Measurements from ENCODE around the gene SYCP1.

SYCP1 gene

GRCh38 chr1:114956570-114956969 lies 101.9 kb downstream of the SYCP1 start:
- Histone ChIP-seq H3K9ac (ENCODE audit: low read length in 5 of 5) (no peak overlapping the region), H3K4me1 (ENCODE audit: control insufficient read depth in 5 of 5, insufficient read depth in 5 of 5, low read length in 5 of 5) (no peaks in the 10 kb centered on the region), H3K27ac (ENCODE audit: low read depth, low read length) (no peak overlapping the region), H3K4me3 (ENCODE audit: low read depth in 1 of 5, low read length in 5 of 5) (no peak overlapping the region), H3K36me3 (ENCODE audit: control insufficient read depth in 5 of 5, insufficient read depth in 5 of 5, low read length in 5 of 5) (no peaks in the 10 kb centered on the region), H3K27me3 (ENCODE audit: control insufficient read depth in 5 of 5, insufficient read depth in 4 of 5, low read length in 5 of 5) (no peaks in the 10 kb centered on the region), H3K9me3 (ENCODE audit: control insufficient read depth in 5 of 5, low read length in 5 of 5) (peaks cover 0 to 2% (median 0%) of the 10 kb centered on the region in 5 donors)

GRCh38 chr1:114959423-114959822 lies 104.8 kb downstream of the SYCP1 start:
- no peak overlapping the region for H3K27ac ChIP-seq (ENCODE audit: low read depth, low read length)
- H3K36me3 ChIP-seq (ENCODE audit: control insufficient read depth in 5 of 5, insufficient read depth in 5 of 5, low read length in 5 of 5), result no peaks in the 10 kb centered on the region
- H3K27me3 ChIP-seq (ENCODE audit: control insufficient read depth in 5 of 5, insufficient read depth in 4 of 5, low read length in 5 of 5), result no peaks in the 10 kb centered on the region
- H3K4me3 ChIP-seq (ENCODE audit: low read depth in 1 of 5, low read length in 5 of 5), result no peak overlapping the region
- no peaks in the 10 kb centered on the region for H3K4me1 ChIP-seq (ENCODE audit: control insufficient read depth in 5 of 5, insufficient read depth in 5 of 5, low read length in 5 of 5)
- H3K9me3 ChIP-seq (ENCODE audit: control insufficient read depth in 5 of 5, low read length in 5 of 5), result no peaks in the 10 kb centered on the region
- no peak overlapping the region for H3K9ac ChIP-seq (ENCODE audit: low read length in 5 of 5)

GRCh38 chr1:114976891-114977290 lies 122.2 kb downstream of the SYCP1 start:
- Histone ChIP-seq H3K27ac (ENCODE audit: low read depth, low read length) (no peak overlapping the region), H3K27me3 (ENCODE audit: control insufficient read depth in 5 of 5, insufficient read depth in 4 of 5, low read length in 5 of 5) (no peaks in the 10 kb centered on the region), H3K36me3 (ENCODE audit: control insufficient read depth in 5 of 5, insufficient read depth in 5 of 5, low read length in 5 of 5) (no peaks in the 10 kb centered on the region), H3K4me3 (ENCODE audit: low read depth in 1 of 5, low read length in 5 of 5) (no peak overlapping the region), H3K9ac (ENCODE audit: low read length in 5 of 5) (no peak overlapping the region), H3K9me3 (ENCODE audit: control insufficient read depth in 5 of 5, low read length in 5 of 5) (peaks cover 2 to 5% (median 4%) of the 10 kb centered on the region in 5 donors), H3K4me1 (ENCODE audit: control insufficient read depth in 5 of 5, insufficient read depth in 5 of 5, low read length in 5 of 5) (no peaks in the 10 kb centered on the region)

GRCh38 chr1:114979278-114979891 lies 124.7 kb downstream of the SYCP1 start:
- Histone ChIP-seq H3K27ac (ENCODE audit: low read depth, low read length) (no peak overlapping the region), H3K9me3 (ENCODE audit: control insufficient read depth in 5 of 5, low read length in 5 of 5) (peaks cover 3 to 13% (median 5%) of the 10 kb centered on the region in 5 donors), H3K4me3 (ENCODE audit: low read depth in 1 of 5, low read length in 5 of 5) (no peak overlapping the region), H3K4me1 (ENCODE audit: control insufficient read depth in 5 of 5, insufficient read depth in 5 of 5, low read length in 5 of 5) (no peaks in the 10 kb centered on the region), H3K9ac (ENCODE audit: low read length in 5 of 5) (no peak overlapping the region), H3K36me3 (ENCODE audit: control insufficient read depth in 5 of 5, insufficient read depth in 5 of 5, low read length in 5 of 5) (no peaks in the 10 kb centered on the region), H3K27me3 (ENCODE audit: control insufficient read depth in 5 of 5, insufficient read depth in 4 of 5, low read length in 5 of 5) (no peaks in the 10 kb centered on the region)

DNA sequence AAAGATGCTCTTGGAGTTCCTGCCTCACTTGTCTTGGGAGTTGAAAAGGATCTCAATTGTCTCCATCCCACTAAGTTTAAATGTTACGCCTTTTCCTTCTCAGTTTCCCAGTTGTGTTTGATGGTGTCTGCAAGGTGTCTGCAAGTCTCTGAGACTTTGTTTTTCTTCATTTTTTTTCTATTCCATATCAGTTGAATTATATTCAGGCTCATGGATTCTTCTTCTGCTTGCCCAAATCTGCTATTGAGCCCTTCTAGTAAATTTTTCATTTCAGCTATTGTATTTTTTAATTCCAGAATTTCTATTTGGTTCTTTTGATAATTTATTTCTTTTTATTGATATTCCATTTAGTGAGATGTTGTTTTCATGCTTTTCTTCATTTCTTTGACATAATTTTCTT lies 127.6 kb downstream of the SYCP1 start:
- no peak overlapping the region for H3K27ac ChIP-seq (ENCODE audit: low read depth, low read length)
- no peak overlapping the region for H3K4me3 ChIP-seq (ENCODE audit: low read depth in 1 of 5, low read length in 5 of 5)
- H3K27me3 ChIP-seq (ENCODE audit: control insufficient read depth in 5 of 5, insufficient read depth in 4 of 5, low read length in 5 of 5), result no peaks in the 10 kb centered on the region
- no peaks in the 10 kb centered on the region for H3K36me3 ChIP-seq (ENCODE audit: control insufficient read depth in 5 of 5, insufficient read depth in 5 of 5, low read length in 5 of 5)
- H3K9me3 ChIP-seq (ENCODE audit: control insufficient read depth in 5 of 5, low read length in 5 of 5), result peaks cover 3 to 13% (median 7%) of the 10 kb centered on the region in 5 donors
- no peaks in the 10 kb centered on the region for H3K4me1 ChIP-seq (ENCODE audit: control insufficient read depth in 5 of 5, insufficient read depth in 5 of 5, low read length in 5 of 5)
- no peak overlapping the region for H3K9ac ChIP-seq (ENCODE audit: low read length in 5 of 5)

DNA sequence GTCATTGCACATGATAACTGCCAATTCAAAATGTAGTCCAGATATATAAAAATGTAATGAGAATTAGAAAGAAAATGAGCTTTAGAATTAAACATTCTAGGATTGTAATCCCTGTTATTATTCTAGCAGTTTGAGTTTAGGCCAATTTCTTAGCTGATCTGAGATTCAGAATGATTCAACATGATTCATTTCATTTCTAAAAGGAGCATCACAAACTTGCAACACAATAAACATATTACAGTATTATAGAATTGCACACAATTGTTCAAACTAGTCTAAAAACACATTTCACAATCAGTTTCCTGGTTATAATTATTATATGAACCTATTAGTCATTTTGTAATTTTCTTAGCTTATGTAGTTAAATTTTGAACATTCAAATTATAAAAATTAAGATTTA lies 131.6 kb downstream of the SYCP1 start:
- Histone ChIP-seq H3K4me3 (ENCODE audit: low read depth in 1 of 5, low read length in 5 of 5) (no peak overlapping the region), H3K27me3 (ENCODE audit: control insufficient read depth in 5 of 5, insufficient read depth in 4 of 5, low read length in 5 of 5) (no peaks in the 10 kb centered on the region), H3K4me1 (ENCODE audit: control insufficient read depth in 5 of 5, insufficient read depth in 5 of 5, low read length in 5 of 5) (no peaks in the 10 kb centered on the region), H3K27ac (ENCODE audit: low read depth, low read length) (no peak overlapping the region), H3K9me3 (ENCODE audit: control insufficient read depth in 5 of 5, low read length in 5 of 5) (peaks cover 11 to 25% (median 17%) of the 10 kb centered on the region in 5 donors), H3K9ac (ENCODE audit: low read length in 5 of 5) (no peak overlapping the region), H3K36me3 (ENCODE audit: control insufficient read depth in 5 of 5, insufficient read depth in 5 of 5, low read length in 5 of 5) (no peaks in the 10 kb centered on the region)

GRCh38 chr1:114988095-114988494 lies 133.4 kb downstream of the SYCP1 start:
- Histone ChIP-seq H3K9ac (ENCODE audit: low read length in 5 of 5) (no peak overlapping the region), H3K27ac (ENCODE audit: low read depth, low read length) (no peak overlapping the region), H3K4me3 (ENCODE audit: low read depth in 1 of 5, low read length in 5 of 5) (no peak overlapping the region), H3K27me3 (ENCODE audit: control insufficient read depth in 5 of 5, insufficient read depth in 4 of 5, low read length in 5 of 5) (no peaks in the 10 kb centered on the region), H3K36me3 (ENCODE audit: control insufficient read depth in 5 of 5, insufficient read depth in 5 of 5, low read length in 5 of 5) (no peaks in the 10 kb centered on the region), H3K9me3 (ENCODE audit: control insufficient read depth in 5 of 5, low read length in 5 of 5) (peaks cover 5 to 21% (median 11%) of the 10 kb centered on the region in 5 donors), H3K4me1 (ENCODE audit: control insufficient read depth in 5 of 5, insufficient read depth in 5 of 5, low read length in 5 of 5) (no peaks in the 10 kb centered on the region)

DNA sequence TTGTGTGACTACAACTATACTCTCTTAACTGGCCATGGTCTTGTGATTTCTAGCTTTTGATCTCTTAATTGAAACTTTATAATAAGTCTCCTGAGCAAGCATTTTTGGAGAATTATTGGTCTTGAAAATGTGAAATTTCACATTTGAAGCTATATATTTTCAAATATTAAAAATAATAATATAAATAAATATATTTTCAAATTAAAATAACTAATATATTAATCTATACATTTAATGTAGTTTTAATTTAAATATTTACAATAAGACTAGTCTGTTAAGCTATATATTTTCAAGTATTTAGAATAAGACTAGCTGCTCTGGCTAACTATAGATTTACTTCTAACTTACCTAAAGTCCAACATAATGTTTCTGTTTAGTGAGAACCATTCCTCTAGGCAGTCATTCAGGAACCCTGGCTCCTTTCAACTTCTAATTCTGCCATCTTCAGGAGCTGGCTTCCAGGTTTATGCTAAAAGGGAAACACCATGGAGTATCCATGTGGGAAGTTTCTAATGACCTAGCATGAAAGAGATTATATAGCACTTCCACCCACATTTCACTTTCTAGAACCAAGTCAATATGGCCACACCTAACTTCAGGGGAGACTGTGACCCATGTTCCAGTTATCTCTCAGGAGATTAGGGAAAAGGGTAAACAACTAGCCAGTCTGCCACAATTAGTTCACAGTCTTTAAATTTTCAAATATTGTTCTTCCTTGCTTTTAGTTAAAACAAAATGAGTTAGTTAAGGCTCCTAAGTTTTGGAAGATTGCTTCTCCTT lies 143.0 kb downstream of the SYCP1 start:
- Histone ChIP-seq H3K27ac (ENCODE audit: low read depth, low read length) (no peak overlapping the region), H3K36me3 (ENCODE audit: control insufficient read depth in 5 of 5, insufficient read depth in 5 of 5, low read length in 5 of 5) (no peaks in the 10 kb centered on the region), H3K9me3 (ENCODE audit: control insufficient read depth in 5 of 5, low read length in 5 of 5) (no peaks in the 10 kb centered on the region), H3K4me1 (ENCODE audit: control insufficient read depth in 5 of 5, insufficient read depth in 5 of 5, low read length in 5 of 5) (no peaks in the 10 kb centered on the region), H3K4me3 (ENCODE audit: low read depth in 1 of 5, low read length in 5 of 5) (no peak overlapping the region), H3K9ac (ENCODE audit: low read length in 5 of 5) (no peak overlapping the region), H3K27me3 (ENCODE audit: control insufficient read depth in 5 of 5, insufficient read depth in 4 of 5, low read length in 5 of 5) (no peaks in the 10 kb centered on the region)

GRCh38 chr1:115006191-115006590 lies 151.5 kb downstream of the SYCP1 start:
- Histone ChIP-seq H3K9me3 (ENCODE audit: control insufficient read depth in 5 of 5, low read length in 5 of 5) (peaks cover 0 to 4% (median 0%) of the 10 kb centered on the region in 5 donors), H3K4me1 (ENCODE audit: control insufficient read depth in 5 of 5, insufficient read depth in 5 of 5, low read length in 5 of 5) (no peaks in the 10 kb centered on the region), H3K9ac (ENCODE audit: low read length in 5 of 5) (no peak overlapping the region), H3K36me3 (ENCODE audit: control insufficient read depth in 5 of 5, insufficient read depth in 5 of 5, low read length in 5 of 5) (no peaks in the 10 kb centered on the region), H3K27me3 (ENCODE audit: control insufficient read depth in 5 of 5, insufficient read depth in 4 of 5, low read length in 5 of 5) (no peaks in the 10 kb centered on the region), H3K27ac (ENCODE audit: low read depth, low read length) (no peak overlapping the region), H3K4me3 (ENCODE audit: low read depth in 1 of 5, low read length in 5 of 5) (no peak overlapping the region)

DNA sequence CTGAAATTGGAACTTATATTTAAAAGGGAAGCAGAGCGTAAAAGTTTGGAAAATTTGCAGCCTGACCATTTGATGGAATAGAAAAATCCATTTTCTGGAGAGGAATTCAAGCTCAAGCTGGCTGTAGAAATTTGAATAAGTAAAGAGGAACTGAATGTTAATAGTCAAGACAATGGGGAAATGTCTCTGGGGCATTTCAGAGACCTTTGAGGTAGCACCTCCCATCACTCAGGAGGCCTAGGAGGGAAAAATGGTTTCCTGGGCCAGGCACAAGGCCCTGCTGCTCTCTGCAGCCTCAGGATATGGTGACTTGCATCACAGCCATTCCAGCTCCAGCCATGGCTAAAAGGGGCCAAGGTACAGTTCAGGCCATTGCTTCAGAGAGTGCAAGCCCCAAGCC lies 157.3 kb downstream of the SYCP1 start:
- Histone ChIP-seq H3K9ac (ENCODE audit: low read length in 5 of 5) (no peak overlapping the region), H3K4me3 (ENCODE audit: low read depth in 1 of 5, low read length in 5 of 5) (no peak overlapping the region), H3K27me3 (ENCODE audit: control insufficient read depth in 5 of 5, insufficient read depth in 4 of 5, low read length in 5 of 5) (no peaks in the 10 kb centered on the region), H3K27ac (ENCODE audit: low read depth, low read length) (no peak overlapping the region), H3K9me3 (ENCODE audit: control insufficient read depth in 5 of 5, low read length in 5 of 5) (peaks cover 0 to 7% (median 0%) of the 10 kb centered on the region in 5 donors), H3K4me1 (ENCODE audit: control insufficient read depth in 5 of 5, insufficient read depth in 5 of 5, low read length in 5 of 5) (no peaks in the 10 kb centered on the region), H3K36me3 (ENCODE audit: control insufficient read depth in 5 of 5, insufficient read depth in 5 of 5, low read length in 5 of 5) (no peaks in the 10 kb centered on the region)

All from subcutaneous abdominal adipose tissue (tissue), 5 donors.